NOMO-1 treated with DMSO at 0.1 percent for 48 hours (cell line): ENCODE data around the gene EFHD2.
"Not testable (repeated sequence)": the region's sequence is repeated elsewhere in the genome, so short reads cannot be mapped to it uniquely, and the experiment has no call there.

Experiments
- DNase-seq: peaks from one replicate; lab custom pipeline; 2025; ENCODE audit not compliant: unreplicated experiment; lab: John Stamatoyannopoulos, UW

EFHD2 gene, protein sequence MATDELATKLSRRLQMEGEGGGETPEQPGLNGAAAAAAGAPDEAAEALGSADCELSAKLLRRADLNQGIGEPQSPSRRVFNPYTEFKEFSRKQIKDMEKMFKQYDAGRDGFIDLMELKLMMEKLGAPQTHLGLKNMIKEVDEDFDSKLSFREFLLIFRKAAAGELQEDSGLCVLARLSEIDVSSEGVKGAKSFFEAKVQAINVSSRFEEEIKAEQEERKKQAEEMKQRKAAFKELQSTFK

GRCh38 chr1:15409388-15410222, at the start of gene EFHD2:
EFHD2 (plus strand) TSS chr1:15409888; CDS start chr1:15409972, 84 bp downstream.
- peak; percentile 70 for DNase-seq

GRCh38 chr1:15360700-15361099, 49.0 kb upstream of the EFHD2 start:
- DNase-seq: no peak

DNA sequence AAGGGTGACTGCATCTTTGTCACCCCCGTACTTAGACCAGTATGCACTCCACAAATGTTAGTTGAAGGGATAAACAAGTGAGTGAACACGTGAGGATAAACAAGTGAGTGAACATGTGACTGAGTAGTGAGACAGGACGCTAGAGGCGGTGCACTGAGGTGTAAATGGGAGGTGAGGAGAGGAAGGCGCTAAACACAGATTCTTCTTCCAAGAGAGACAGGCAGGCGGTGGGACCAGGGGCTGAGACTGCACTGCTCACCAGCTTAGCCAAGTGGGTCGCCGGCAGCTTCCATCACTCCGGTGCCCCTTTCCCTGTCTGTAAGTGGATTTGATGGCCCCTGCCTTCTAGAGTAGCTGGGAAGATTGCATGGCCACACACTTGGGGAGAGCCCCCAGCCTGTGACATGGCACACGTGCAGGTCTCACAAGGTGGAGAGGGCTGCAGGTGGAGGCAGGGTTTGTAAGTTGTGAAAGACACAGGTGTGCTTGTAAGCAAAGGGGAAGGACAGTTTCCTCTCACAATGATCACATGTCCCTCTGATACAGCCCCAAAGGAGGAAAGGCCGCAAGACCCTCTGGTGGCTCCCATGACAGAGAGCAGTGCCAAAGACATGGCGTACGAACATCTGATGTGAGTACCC, 47.5 kb upstream of the EFHD2 start:
- no peak for DNase-seq

GRCh38 chr1:15362737-15363128, 47.0 kb upstream of the EFHD2 start:
- no peak for DNase-seq

DNA sequence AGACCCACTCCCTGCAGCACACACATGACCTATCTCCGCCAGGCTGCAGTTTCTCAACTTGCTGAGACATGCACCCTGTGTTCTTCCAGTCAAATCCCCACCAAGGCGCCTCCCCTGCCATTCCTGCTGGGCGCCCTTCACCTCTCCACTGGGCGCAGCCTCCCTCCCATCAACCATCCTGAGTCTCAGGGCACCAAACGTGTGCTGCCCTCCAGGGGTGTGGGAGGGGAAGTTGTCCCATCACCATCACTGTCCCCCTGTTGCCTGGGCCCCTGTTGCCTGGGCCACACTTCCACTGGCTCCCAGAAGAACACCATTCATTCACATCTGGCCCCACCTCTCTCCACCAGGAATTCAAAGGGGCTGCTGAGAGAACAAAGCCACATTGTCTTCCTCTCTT, 44.9 kb upstream of the EFHD2 start:
- no peak for DNase-seq

- DNase-seq: no peak
Observed at GRCh38 chr1:15368888-15369287, 40.8 kb upstream of the EFHD2 start.

GRCh38 chr1:15370268-15370667, 39.4 kb upstream of the EFHD2 start:
- DNase-seq: no peak

DNA sequence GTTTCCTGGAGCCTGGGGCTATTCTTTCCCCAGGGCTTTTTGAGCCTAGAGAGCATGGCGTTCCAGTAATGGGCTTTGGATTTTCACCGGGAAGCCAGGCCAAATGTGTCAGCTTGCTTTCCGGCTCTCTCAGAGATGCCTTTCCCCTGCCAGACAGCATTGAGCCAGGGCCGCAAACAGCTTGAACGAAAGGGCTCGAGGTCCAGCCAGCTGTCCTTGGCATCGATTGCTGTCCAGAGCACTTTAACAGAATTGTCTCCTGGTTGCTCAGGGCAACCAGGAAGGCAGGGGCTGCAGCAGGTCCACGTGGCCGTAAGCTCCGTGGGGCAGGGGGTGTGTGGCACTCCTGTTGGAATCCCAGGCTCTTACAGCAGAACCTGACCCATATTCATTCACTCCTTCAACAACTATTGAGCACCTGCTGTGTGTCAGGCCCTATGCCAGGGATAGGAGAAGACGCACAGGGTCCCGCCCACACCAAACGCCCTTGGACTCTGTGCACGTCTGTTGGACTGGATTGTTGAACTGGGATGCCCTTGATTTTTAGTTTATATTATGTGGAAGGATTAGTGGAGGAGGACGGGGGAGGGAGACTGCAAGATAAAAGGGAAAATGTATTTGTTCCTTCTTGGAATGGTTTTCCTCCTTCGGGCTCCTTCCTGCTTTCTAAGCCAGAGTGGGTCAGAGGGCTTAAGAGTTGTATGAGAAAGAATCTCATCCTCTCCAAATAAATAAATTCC, 38.7 kb upstream of the EFHD2 start:
- no peak for DNase-seq

DNA sequence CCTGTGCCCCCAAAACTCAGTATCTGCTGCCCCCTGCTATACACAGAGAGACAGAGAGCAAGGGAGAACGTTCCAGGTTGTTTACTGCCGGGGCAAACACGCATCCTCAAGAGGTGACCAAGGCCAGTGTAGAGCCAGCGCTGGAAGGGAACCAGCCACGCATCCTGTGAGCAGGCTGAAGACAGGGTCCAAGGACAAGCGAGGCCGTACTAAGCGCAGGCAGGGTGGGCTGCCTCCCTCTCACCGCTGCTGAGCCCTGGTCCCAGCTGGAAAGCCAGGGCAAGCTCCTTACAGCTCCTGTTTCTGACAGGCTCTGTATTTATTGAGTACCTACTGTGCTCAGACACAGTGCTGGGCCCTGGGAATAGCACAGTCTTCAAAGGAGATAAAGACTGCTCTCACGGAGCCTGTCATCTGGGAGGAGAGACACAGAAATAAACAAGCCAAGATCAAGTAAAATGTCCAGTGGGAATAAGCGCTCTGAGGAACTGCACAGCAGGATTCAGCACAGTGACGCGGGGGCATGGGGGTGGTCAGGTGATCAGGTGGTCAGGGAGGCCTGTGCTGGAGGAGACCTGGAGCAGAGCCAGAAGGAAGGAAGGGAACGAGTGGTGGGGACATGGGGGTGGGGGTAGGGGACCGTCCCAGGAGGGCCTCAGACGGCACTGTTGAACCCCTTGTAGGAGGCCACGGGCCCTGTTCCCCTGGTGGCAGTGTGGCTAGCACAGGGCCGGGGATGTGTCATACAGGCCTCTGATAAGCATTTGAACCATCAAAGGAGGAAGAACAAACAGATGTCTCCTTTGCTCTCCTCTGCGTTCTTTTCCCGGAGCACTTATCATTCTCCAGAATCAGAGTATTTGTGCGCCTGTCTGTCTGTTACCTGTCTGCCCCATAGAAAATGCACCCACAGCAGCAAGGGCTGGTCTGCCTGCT, 37.8 kb upstream of the EFHD2 start:
- no peak for DNase-seq

- DNase-seq: no peak
Observed at GRCh38 chr1:15378729-15379128, 31.0 kb upstream of the EFHD2 start.

DNA sequence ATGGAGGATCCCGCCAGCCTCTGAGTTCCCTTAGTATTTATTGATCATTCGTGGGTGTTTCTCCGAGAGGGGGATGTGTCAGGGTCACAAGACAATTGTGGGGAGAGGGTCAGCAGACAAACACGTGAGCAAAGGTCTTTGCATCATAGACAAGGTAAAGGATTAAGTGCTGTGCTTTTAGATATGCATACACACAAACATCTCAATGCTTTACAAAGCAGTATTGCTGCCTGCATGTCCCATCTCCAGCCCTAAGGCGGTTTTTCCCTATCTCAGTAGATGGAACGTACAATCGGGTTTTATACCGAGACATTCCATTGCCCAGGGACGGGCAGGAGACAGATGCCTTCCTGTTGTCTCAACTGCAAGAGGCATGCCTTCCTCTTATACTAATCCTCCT, 30.5 kb upstream of the EFHD2 start:
- not testable (repeated sequence) for DNase-seq

DNA sequence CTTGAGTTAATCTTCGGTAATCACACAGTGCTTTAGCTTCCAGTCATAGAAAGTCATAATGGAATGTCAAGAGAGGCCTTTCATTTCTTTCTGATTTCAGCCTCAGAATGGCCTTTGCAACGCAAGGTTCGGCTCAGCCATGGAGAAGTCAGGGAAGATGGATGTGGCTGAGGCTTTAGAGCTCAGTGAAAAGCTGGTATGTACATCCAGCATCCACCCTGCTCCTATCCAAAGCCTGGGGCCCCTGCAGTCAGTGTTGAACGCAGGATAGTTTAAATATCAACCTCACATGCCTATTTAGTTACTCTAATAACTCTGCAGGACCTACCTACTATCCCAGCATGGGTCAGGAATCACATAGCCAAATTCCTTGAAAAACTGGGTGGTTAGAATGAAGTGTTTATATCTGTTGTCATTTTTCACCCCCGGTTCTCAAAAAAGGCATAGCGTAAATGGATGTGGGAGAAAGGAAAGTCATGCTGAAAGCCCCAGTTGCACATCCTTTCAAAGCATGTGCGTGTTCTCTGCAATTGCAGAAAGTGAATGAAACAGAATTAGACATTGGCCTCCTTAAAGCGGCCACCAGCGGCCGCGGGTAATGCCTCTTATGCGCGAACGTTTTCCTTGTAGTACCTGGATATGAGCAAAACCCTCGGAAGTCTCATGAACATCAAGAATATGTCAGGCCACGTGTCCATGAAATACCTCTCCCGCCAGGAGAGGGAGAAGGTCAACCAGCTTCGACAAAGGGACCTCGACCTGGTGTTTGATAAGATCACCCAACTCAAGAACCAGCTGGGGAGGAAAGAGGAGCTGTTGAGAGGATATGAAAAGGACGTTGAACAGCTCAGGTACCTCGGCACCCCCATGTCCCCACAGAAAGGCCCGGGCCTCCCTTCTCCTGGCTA, 28.8 kb upstream of the EFHD2 start:
- no peak for DNase-seq

GRCh38 chr1:15381805-15382204, 27.9 kb upstream of the EFHD2 start:
- DNase-seq: no peak

DNA sequence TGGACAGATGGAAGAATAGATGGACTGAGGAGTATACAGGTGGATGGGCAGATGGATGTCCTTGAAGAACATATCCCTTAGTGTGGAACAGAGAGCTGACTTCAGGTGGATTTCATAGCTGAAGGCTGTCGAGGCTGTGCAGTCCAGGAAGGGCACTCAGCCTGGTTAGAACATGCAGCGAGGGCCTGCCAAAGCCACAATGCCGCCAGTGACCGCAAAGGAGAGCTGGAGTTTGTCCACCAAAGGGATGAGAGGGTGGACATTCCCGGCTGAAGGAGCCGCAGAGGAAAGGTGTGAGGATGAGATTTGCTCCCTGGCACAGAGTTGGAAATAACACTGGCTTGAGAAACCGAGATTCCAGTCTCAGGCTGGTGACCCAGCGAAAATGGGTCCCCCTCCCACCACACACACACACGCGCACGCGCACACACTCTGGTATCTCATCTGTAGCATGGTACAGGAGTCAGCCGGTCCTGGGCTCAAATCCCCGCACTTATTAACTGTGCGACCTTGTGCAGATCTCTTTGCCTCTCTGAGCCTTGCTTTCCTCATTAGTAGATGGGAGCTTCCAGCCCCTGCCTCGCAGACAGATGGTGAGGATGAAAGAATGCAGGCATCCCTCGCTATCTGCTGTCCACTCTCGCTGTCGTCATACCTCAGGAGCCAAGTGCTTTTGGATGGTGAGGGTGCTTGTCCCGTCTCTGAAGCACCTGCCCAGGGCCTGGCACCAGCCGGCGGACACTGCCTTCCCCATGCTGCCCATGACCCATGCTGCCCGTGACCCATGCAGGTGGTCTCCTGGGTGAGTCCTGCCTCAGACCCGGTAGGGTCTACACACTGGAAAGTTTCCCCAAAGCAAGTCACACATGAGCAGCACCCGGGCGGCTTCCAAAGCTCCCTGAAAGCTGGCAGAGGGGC, 26.8 kb upstream of the EFHD2 start:
- no peak for DNase-seq

DNA sequence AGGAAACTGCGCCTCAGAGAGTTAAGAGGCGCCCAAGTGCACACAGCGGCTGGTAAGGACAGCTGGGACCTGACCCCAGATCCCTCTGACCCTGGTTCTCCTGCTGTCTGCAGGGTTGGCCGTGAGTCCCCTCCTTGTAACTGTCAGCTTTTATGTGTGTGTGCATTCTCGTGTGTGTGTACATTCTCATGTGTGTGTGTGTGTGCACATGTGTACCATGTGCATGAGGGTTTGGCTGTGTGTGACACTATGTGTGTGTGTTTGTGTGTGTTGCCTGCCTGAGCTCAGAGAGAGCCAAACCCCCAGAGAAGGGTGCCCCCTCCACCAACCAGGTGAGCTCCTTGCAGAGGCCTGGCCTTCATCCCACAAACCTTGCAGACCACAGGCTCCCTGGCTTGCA, 25.9 kb upstream of the EFHD2 start:
- DNase-seq: no peak

DNA sequence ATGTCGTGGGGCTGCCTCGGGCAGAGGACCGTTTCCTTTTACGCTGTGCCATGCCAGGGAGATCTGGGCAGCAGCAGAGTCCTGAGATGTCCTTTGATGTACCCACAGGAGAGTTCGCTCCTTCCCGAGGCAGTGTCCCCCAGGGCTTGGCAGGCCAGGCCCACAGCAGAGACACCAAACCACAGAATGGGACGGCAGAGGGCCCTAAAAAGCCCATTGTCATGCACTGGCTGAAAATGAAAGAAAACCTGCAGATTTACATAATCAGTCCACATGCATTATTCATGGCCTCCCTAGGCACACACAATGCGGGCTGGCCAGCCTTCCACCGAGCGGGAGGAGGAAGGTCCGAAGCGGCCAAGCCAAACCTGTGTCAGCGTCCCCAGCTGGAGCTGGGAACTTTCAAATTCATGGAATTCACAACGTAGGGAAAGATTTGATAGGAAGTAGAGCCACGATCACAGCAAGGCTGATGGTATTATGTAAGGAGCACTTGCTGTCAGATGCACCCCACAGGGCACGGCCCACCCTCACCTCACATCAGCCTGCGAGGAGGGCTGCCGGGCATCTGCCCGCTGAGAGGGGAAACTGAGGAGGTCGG, 25.3 kb upstream of the EFHD2 start:
- DNase-seq: no peak

DNA sequence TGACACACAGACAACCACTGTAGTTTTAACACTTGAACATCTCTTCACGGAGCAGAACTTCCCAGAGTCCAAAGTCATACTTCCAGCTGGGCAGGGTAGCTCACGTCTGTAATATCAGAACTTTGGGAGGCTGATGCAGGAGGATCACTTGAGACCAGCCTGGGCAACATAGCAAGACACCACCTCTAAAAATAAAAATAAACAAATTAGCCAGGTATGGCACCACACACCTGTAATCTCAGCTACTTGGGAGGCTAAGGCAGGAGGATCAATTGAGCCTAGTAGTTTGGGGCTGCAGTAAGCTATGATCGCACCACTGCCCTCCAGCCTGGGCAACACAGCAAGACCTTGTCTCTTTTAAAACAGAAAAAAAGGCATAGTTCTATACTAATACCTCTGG, 24.3 kb upstream of the EFHD2 start:
- no peak for DNase-seq
